Measurements from ENCODE around the gene KRT7.
A peak's percentile ranks its signal among the peaks of the same experiment; 100 is the strongest.
"Not testable (repeated sequence)": the region's sequence is repeated elsewhere in the genome, so short reads cannot be mapped to it uniquely, and the experiment has no call there.

KRT7 gene

GRCh38 chr12:52239767-52240166, 6.7 kb downstream of the KRT7 start:
- no peak overlapping the region for H3K4me3 ChIP-seq (ENCODE audit: low read depth, low read length)
- no peak for DNase-seq (ENCODE audit: low read depth)

GRCh38 chr12:52240247-52240646, 7.2 kb downstream of the KRT7 start:
- DNase-seq (ENCODE audit: low read depth); H3K4me3 ChIP-seq (ENCODE audit: low read depth, low read length): not testable (repeated sequence)

- no peak overlapping the region for H3K4me3 ChIP-seq (ENCODE audit: low read depth, low read length)
- no peak for DNase-seq (ENCODE audit: low read depth)
Measured at GRCh38 chr12:52241205-52241842, 8.3 kb downstream of the KRT7 start.

GRCh38 chr12:52242442-52243258, 9.6 kb downstream of the KRT7 start:
- H3K4me3 ChIP-seq (ENCODE audit: low read depth, low read length): no peak overlapping the region
- no peak for DNase-seq (ENCODE audit: low read depth)

- no peak overlapping the region for H3K4me3 ChIP-seq (ENCODE audit: low read depth, low read length)
Measured at GRCh38 chr12:52243259-52243855, 10.3 kb downstream of the KRT7 start.

DNA sequence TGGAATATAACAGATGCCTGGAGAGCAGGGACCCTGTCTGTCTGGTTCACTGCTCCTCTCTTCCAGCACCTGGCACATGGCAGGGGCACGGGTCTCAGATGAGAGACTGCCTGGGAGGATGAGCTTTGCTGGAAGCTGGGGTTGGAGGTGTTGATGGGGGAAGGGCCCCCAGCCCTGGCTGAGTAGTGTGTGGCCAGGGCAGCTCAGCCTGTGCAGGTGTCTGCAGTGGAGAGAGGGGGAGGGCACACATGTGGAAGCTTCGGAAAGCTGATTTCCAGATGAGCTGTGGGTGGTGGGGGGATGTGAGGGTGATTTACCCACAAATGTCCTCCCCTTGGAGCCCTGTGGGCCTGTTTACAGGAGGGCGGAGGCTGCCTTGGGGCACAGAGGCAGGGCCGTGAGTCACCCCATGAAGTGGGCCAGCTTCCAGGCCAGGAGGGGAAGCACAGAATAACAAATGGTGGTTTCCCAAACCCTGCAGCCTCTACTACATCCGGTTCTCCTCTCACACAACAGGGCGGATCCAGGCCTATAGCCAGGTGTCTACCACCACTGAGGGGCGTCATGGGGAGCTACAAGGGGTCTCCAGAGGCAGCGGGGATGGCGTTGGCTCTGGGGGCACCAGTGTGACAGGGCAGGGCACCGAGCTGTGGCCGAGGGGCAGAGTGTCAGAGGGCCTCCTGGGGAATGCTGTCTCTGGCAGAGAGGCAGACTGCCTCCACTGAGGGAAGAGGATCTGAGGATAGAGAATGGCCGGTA, 11.0 kb downstream of the KRT7 start:
- DNase-seq (ENCODE audit: low read depth): peak; percentile 62

More at GRCh38 chr12:52243259-52243855, 10.3 kb downstream of the KRT7 start:
- no peak for DNase-seq (ENCODE audit: low read depth)

DNA sequence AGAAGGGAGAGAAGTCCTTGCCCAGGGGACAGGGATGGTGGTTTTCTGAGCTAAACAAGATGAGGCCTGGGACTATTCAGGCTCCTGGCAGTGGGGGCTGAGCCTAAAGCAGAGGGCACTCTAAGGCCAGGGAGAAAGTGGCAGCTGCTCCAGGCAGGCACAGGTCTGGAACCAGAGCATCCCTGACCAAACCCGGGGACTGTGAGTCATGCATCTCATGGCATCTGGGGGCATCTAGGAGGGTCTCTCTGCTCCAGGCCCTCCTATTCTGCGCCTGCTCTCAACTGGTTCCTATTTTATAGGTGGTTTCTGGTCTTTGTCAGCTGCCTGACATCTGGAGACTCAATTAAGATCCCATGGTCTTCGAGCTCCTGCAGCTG, 11.6 kb downstream of the KRT7 start:
- no peak overlapping the region for H3K4me3 ChIP-seq (ENCODE audit: low read depth, low read length)
- DNase-seq (ENCODE audit: low read depth): no peak

More for the DNA sequence above, 11.0 kb downstream of the KRT7 start:
- no peak overlapping the region for H3K4me3 ChIP-seq (ENCODE audit: low read depth, low read length)

DNA sequence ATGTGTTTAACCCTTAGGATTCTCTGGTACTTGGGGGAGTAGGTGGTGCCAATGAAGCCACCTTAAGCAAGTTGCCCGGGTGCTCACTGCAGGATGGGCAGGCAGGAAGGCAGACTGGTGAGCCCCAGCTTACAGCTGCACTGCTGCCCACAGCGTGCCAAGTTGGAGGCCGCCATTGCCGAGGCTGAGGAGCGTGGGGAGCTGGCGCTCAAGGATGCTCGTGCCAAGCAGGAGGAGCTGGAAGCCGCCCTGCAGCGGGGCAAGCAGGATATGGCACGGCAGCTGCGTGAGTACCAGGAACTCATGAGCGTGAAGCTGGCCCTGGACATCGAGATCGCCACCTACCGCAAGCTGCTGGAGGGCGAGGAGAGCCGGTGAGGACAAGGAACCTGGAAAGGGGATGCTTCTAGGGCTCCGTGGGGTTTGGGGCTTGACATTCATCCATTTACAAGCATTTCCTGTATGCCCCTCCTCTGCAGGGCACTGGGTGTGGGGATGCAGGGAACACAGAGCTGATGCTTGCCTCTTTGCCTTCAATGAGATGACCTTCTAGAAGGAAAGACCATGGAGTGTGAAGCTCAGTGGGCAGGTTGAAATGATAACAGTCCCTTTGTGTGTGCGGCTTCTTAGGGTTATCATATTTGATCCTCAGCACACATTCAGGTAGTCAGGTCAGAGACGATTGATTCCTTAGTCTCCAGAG, 12.4 kb downstream of the KRT7 start:
- H3K4me3 ChIP-seq (ENCODE audit: low read depth, low read length): no peak overlapping the region
- no peak for DNase-seq (ENCODE audit: low read depth)

GRCh38 chr12:52245962-52246569, 13.0 kb downstream of the KRT7 start:
- no peak for DNase-seq (ENCODE audit: low read depth)
- H3K4me3 ChIP-seq (ENCODE audit: low read depth, low read length): no peak overlapping the region

- no peak for DNase-seq (ENCODE audit: low read depth)
- H3K4me3 ChIP-seq (ENCODE audit: low read depth, low read length): no peak overlapping the region
Measured at GRCh38 chr12:52246720-52247621, 13.9 kb downstream of the KRT7 start.

DNA sequence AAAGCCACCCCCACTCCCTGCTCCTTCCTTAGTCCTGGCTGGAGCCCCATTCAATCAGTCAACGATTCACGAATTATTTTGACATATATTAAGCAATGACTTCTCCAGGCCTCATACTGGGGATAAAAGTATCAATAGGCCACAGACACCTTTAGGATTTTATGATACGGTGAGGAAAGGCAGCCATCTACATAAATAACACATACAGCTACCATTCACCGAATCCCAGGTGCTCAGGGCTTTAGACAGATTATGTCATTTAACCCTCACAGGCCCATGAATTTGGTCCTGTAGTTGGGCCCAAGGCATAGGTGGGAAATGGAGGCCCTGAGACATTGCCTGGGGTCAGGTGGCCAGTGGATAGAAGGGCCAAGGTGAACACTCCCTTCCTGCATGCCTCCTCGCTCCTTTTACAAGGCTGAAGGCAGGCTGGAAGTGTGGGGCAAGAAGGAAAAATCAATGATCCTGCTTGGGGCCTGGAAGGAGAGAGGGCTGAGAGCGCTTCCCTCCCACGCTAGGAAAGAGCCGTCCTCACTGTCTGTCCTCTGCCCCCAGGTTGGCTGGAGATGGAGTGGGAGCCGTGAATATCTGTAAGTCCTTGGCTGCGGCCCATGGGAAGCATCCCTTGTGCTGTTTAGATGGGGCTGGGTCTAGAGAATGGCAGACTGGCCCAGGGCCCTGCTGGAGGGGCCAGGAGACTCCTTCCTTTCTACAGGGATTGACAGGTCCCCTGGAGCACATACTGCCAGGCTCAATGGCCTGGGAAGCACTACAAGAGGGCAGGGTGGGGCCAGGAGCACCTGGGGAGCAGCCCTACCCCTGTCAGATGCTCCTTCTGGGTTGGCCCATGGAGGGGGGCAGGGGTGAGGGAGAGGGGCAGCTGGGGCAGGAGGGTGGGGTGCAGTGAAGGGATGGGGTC, 14.8 kb downstream of the KRT7 start:
- no peak for DNase-seq (ENCODE audit: low read depth)
- H3K4me3 ChIP-seq (ENCODE audit: low read depth, low read length): no peak overlapping the region

- DNase-seq (ENCODE audit: low read depth): no peak
Measured at GRCh38 chr12:52248541-52249461, 15.8 kb downstream of the KRT7 start.

DNA sequence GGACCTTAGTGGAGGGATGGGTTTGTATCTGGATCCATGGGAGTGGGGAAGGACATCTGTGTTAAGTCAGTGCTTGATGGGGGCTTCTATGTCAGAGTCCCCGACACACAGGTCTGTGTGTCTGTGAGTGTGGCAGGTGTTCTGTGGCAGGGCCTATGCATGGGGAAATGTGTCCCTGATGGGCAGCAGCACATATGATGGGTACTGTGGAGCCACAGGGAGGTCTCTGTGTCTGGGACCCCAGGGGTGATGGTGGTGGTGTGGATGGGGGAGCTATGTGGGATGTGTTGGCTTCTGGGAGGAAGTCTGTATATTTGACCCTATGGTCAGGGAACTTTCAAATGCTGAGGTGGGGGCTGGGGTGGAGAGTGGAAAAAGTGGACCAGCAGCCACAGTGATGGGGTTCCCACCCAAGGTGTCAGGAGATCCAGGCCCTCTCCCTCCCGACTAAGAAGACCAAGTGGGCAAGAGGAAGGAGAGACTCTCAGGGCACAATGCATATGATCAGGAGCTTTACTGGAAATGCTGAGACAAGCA, 16.5 kb downstream of the KRT7 start:
- no peak overlapping the region for H3K4me3 ChIP-seq (ENCODE audit: low read depth, low read length)

More at GRCh38 chr12:52248541-52249461, 15.8 kb downstream of the KRT7 start:
- no peak overlapping the region for H3K4me3 ChIP-seq (ENCODE audit: low read depth, low read length)

GRCh38 chr12:52250048-52250990, 17.3 kb downstream of the KRT7 start:
- DNase-seq (ENCODE audit: low read depth): no peak
- no peak overlapping the region for H3K4me3 ChIP-seq (ENCODE audit: low read depth, low read length)

More for the DNA sequence above, 16.5 kb downstream of the KRT7 start:
- DNase-seq (ENCODE audit: low read depth): no peak

All from skeletal muscle cell (primary cell).